H1 (cell line): ENCODE data around the gene RNF214. TPM values are rescaled to one million over a fixed set of nuclear protein-coding genes. Genes with fewer than 3 reads are reported as not detected.

Experiments used
- CTCF ChIA-PET: fragments of 300-600 bp; sonication (Branson Sonifier 250); formaldehyde crosslinking; loops from one replicate; lab custom pipeline; 2021; ENCODE audit not compliant: partially characterized antibody; lab: Charles Lee
- POLR2A ChIA-PET: fragments of 300-600 bp; sonication (Branson Sonifier 250); formaldehyde crosslinking; loops from one replicate; lab custom pipeline; 2021; ENCODE audit warnings: inconsistent platforms; ENCODE audit not compliant: partially characterized antibody; lab: Charles Lee
- DNase-seq, 2 experiments: peaks; one replicate each; pipeline versions ENCODE4 v3.0.0 to v3.0.0-alpha.2; 2010 to 2022; ENCODE audit warnings: low spot score in 2 of 2, low read depth in 1 of 2, mixed read lengths in 1 of 2
- FAIRE-seq: peaks from 2 replicates; lab custom pipeline; 2011; peaks lifted over from hg19 to GRCh38; lab: Jason Lieb, UNC
- H2AFZ ChIP-seq: 2 replicates; pipeline ENCODE4 v1.8.1; 2012; ENCODE audit warnings: low read length, inconsistent platforms
- H2AK5ac ChIP-seq: 2 replicates; pipeline ENCODE4 v1.6.1; 2013; ENCODE audit warnings: low read depth, low read length
- H2BK120ac ChIP-seq: replicated peaks from 2 replicates; pipeline ENCODE3; 2013; ENCODE audit warnings: low read depth, low read length, inconsistent platforms
- H2BK12ac ChIP-seq: 2 replicates; pipeline ENCODE4 v1.6.1; 2013; ENCODE audit warnings: low read depth, low read length
- H2BK15ac ChIP-seq: 2 replicates; pipeline ENCODE4 v1.6.1; 2013; ENCODE audit warnings: low read length
- H2BK20ac ChIP-seq: 2 replicates; pipeline ENCODE4 v1.6.1; 2013; ENCODE audit warnings: low read length
- H2BK5ac ChIP-seq: 2 replicates; pipeline ENCODE4 v1.6.1; 2013; ENCODE audit warnings: low read depth, low read length
- H3K14ac ChIP-seq: 2 replicates; pipeline ENCODE4 v1.6.1; 2013; ENCODE audit warnings: inconsistent platforms; ENCODE audit not compliant: insufficient read length
- H3K18ac ChIP-seq: 2 replicates; pipeline ENCODE4 v1.6.1; 2013; ENCODE audit warnings: low read length; ENCODE audit errors: extremely low read depth
- H3K23ac ChIP-seq: 2 replicates; pipeline ENCODE4 v1.6.1; 2013; ENCODE audit warnings: inconsistent platforms; ENCODE audit not compliant: insufficient read length
- H3K23me2 ChIP-seq: 2 replicates; pipeline ENCODE4 v1.6.1; 2013; ENCODE audit warnings: low read depth, low read length
- H3K27ac ChIP-seq: 2 replicates; pipeline ENCODE4 v1.6.1; 2011; ENCODE audit warnings: low read depth, low read length, inconsistent platforms
- H3K27me3 ChIP-seq, 4 experiments: replicated peaks in 1 of 4; 1 replicate in 1 of 4; 2 replicates in 3 of 4; pipeline versions ENCODE4 v1.6.1 to v1.8.1; 2011 to 2013; ENCODE audit warnings: low read length in 3 of 4, mild to moderate bottlenecking in 3 of 4, inconsistent platforms in 2 of 4, mixed read lengths in 2 of 4, moderate library complexity in 1 of 4; ENCODE audit not compliant: control insufficient read depth in 3 of 4, insufficient read depth in 3 of 4; ENCODE audit errors: extremely low read depth in 1 of 4
- H3K36me3 ChIP-seq, 4 experiments: 2 replicates each; pipeline versions ENCODE4 v1.6.1 to v1.8.1; 2011 to 2013; ENCODE audit warnings: mild to moderate bottlenecking in 4 of 4, low read length in 3 of 4, moderate library complexity in 2 of 4, control low read depth in 1 of 4, inconsistent platforms in 1 of 4; ENCODE audit not compliant: insufficient read depth in 4 of 4, control insufficient read depth in 2 of 4
- H3K4ac ChIP-seq: replicated peaks from 2 replicates; pipeline ENCODE3; 2013; ENCODE audit warnings: low read length, low read depth, mixed read lengths, inconsistent platforms; ENCODE audit not compliant: insufficient read length
- H3K4me1 ChIP-seq, 4 experiments: replicated peaks in 1 of 4; 1 replicate in 1 of 4; 2 replicates in 3 of 4; pipeline versions ENCODE4 v1.6.1 to v1.8.1; 2011 to 2013; ENCODE audit warnings: low read length in 3 of 4, inconsistent platforms in 2 of 4, mixed read lengths in 1 of 4; ENCODE audit not compliant: insufficient read depth in 4 of 4, control insufficient read depth in 3 of 4
- H3K4me2 ChIP-seq, 2 experiments: 2 replicates each; pipeline versions ENCODE4 v1.6.1 to v1.8.1; 2011 to 2013; ENCODE audit warnings: low read depth in 2 of 2, low read length in 2 of 2, control low read depth in 1 of 2, inconsistent platforms in 1 of 2, mild to moderate bottlenecking in 1 of 2; ENCODE audit not compliant: insufficient read depth in 1 of 2
- H3K4me3 ChIP-seq, 4 experiments: fragments of 200-600, 300-600 bp in 1 of 4; sonication (generic), shearing (Covaris generic), sonication (Bioruptor Twin) in 1 of 4; 2 replicates each; pipeline versions ENCODE4 v1.5.1 to v1.8.1; 2011 to 2016; ENCODE audit warnings: low read length in 4 of 4, low read depth in 3 of 4, control low read depth in 2 of 4, inconsistent platforms in 2 of 4, mild to moderate bottlenecking in 2 of 4, mixed read lengths in 1 of 4, moderate library complexity in 1 of 4; ENCODE audit not compliant: insufficient read depth in 2 of 4; ENCODE audit errors: extremely low read depth in 1 of 4
- H3K56ac ChIP-seq: replicated peaks from 2 replicates; pipeline ENCODE3; 2013; ENCODE audit warnings: low read depth, mild to moderate bottlenecking, mixed read lengths, low read length, inconsistent platforms; ENCODE audit not compliant: insufficient read length
- H3K79me1 ChIP-seq: 2 replicates; pipeline ENCODE4 v1.6.1; 2013; ENCODE audit warnings: low read depth, low read length, control low read depth
- H3K79me2 ChIP-seq, 2 experiments: 2 replicates each; pipeline versions ENCODE4 v1.6.1 to v1.8.1; 2012 to 2013; ENCODE audit warnings: low read length in 2 of 2, mild to moderate bottlenecking in 2 of 2, inconsistent platforms in 1 of 2; ENCODE audit not compliant: insufficient read depth in 2 of 2, control insufficient read depth in 1 of 2
- H3K9ac ChIP-seq, 4 experiments: replicated peaks in 1 of 4; 1 replicate in 1 of 4; 2 replicates in 3 of 4; pipeline versions ENCODE4 v1.6.1 to v1.8.1; 2011 to 2013; ENCODE audit warnings: low read depth in 3 of 4, low read length in 3 of 4, control low read depth in 2 of 4, mild to moderate bottlenecking in 2 of 4, moderate library complexity in 2 of 4, inconsistent platforms in 1 of 4; ENCODE audit errors: extremely low read depth in 1 of 4
- H3K9me3 ChIP-seq, 2 experiments: 2 replicates each; pipeline versions ENCODE4 v1.6.1 to v1.8.1; 2012 to 2013; ENCODE audit warnings: mild to moderate bottlenecking in 2 of 2, moderate library complexity in 2 of 2, control low read depth in 1 of 2, inconsistent platforms in 1 of 2, low read depth in 1 of 2, low read length in 1 of 2, mixed read lengths in 1 of 2; ENCODE audit not compliant: insufficient read depth in 2 of 2
- H4K20me1 ChIP-seq, 2 experiments: replicated peaks in 1 of 2; 2 replicates each; pipeline versions ENCODE3 to v1.8.1; 2011 to 2013; ENCODE audit warnings: inconsistent platforms in 2 of 2, low read length in 2 of 2, mild to moderate bottlenecking in 1 of 2; ENCODE audit not compliant: insufficient read depth in 2 of 2, control insufficient read depth in 1 of 2
- H4K5ac ChIP-seq: 2 replicates; pipeline ENCODE4 v1.6.1; 2013; ENCODE audit warnings: low read length, low read depth, mixed read lengths, inconsistent platforms; ENCODE audit not compliant: insufficient read length
- H4K8ac ChIP-seq: 2 replicates; pipeline ENCODE4 v1.8.0; 2013; ENCODE audit warnings: mild to moderate bottlenecking, moderate library complexity, low read length, inconsistent platforms; ENCODE audit not compliant: insufficient read depth; ENCODE audit errors: extremely low read depth
- H4K91ac ChIP-seq: replicated peaks from 2 replicates; pipeline ENCODE3; 2013; ENCODE audit warnings: low read length, mixed read lengths, inconsistent platforms; ENCODE audit not compliant: insufficient read length
- ATF3 ChIP-seq: IDR thresholded peaks from 2 replicates; pipeline ENCODE4 v1.6.1; 2011; ENCODE audit warnings: low read depth, mild to moderate bottlenecking, low read length; ENCODE audit not compliant: insufficient read depth
- CBX8 ChIP-seq: fragments of 300-800, 300-1000 bp; sonication (generic); IDR thresholded peaks from 2 replicates; pipeline ENCODE4 v1.7.1; 2016; ENCODE audit warnings: low read depth, low read length, borderline replicate concordance
- EGR1 ChIP-seq: IDR thresholded peaks from 2 replicates; pipeline ENCODE4 v1.6.1; 2011; ENCODE audit warnings: low read depth, low read length, borderline replicate concordance
- HDAC2 ChIP-seq, 2 experiments: fragments of 300-600 bp in 1 of 2; sonication (generic) in 1 of 2; IDR thresholded peaks; 2 replicates each; pipeline ENCODE4 v1.6.1; 2011 to 2012; ENCODE audit warnings: low read depth in 2 of 2, low read length in 2 of 2, mild to moderate bottlenecking in 2 of 2, moderate library complexity in 2 of 2, borderline replicate concordance in 1 of 2, inconsistent platforms in 1 of 2
- JUND ChIP-seq: IDR thresholded peaks from 2 replicates; pipeline ENCODE4 v1.6.1; 2011; ENCODE audit warnings: mild to moderate bottlenecking, improper control_type of control experiment, low read length
- POLR2AphosphoS5 ChIP-seq: IDR thresholded peaks from 2 replicates; pipeline ENCODE4 v1.6.1; 2011; ENCODE audit warnings: low read depth, low read length
- SP1 ChIP-seq: IDR thresholded peaks from 2 replicates; pipeline ENCODE4 v1.6.1; 2011; ENCODE audit warnings: low read depth, low read length
- SUZ12 ChIP-seq: fragments of 200-600 bp; sonication (generic); IDR thresholded peaks from 2 replicates; pipeline ENCODE4 v1.6.1; 2012; ENCODE audit warnings: mild to moderate bottlenecking, inconsistent platforms, low read length, moderate library complexity, mixed read lengths
- TEAD4 ChIP-seq: IDR thresholded peaks from 2 replicates; pipeline ENCODE4 v1.6.1; 2012; ENCODE audit warnings: low read depth, low read length, inconsistent platforms, mixed read lengths
- USF2 ChIP-seq: IDR thresholded peaks from 2 replicates; pipeline ENCODE4 v1.6.1; 2011; ENCODE audit warnings: low read length, improper control_type of control experiment
- WGBS, 2 experiments: shearing (Covaris generic) in 1 of 2; methylation state at CpG; one replicate each; pipeline versions ENCODE4 v1.1.6 to v1.1.7; 2013 to 2015; ENCODE audit warnings: low lambda C conversion rate in 2 of 2, mixed read lengths in 2 of 2, inconsistent platforms in 1 of 2, low coverage in 1 of 2, missing lambda C conversion rate in 1 of 2; ENCODE audit not compliant: insufficient replicate concordance in 2 of 2, insufficient coverage in 1 of 2, insufficient read length in 1 of 2; ENCODE audit errors: extremely low coverage in 1 of 2, missing lambda C conversion rate in 1 of 2; 5-methylcytosine and 5-hydroxymethylcytosine counted together
- polyA plus RNA-seq, 7 experiments: library from polyadenylated mRNA; depleted of rRNA in 3 of 7; stranded (reverse) in 5 of 7; unstranded in 2 of 7; fragments of >200 nt in 5 of 7; fragments of 200-250 nt in 2 of 7; gene quantifications; 1 replicate in 5 of 7; 2 replicates in 1 of 7; 4 replicates in 1 of 7; pipeline versions ENCODE4 v1.2.1 to v1.2.3, GENCODE V29; 2011 to 2013; ENCODE audit warnings: missing spikeins in 2 of 7, mixed read lengths in 2 of 7
- total RNA-seq: library from RNA; stranded (reverse); fragmentation: NEBNext Ultra II Directional; extraction: Animal tissue kit (Norgen Biotek cat#: 25700); gene quantifications from 2 replicates; pipeline ENCODE4 v1.2.1, GENCODE V29; 2021

Gene RNF214
- total and polyA plus RNA-seq, 2 of the 8 experiments (the other 6 are each of a cell fraction or from before 2014, with no cell fraction given): 34.9 to 35.6 TPM

GRCh38 chr11:117228091-117228490 is 4.4 kb upstream of the RNF214 start:
- 95% methylated on average over 11 of the region's 11 CpGs; no CpG with 5 or more reads in 1 of the 2 experiments for WGBS, 2 experiments

More at GRCh38 chr11:117228091-117228490, 4.4 kb upstream of the RNF214 start:
- ChIA-PET CTCF (interaction anchor here (0.5 to 25.0 kb wide), 8 partner anchors 11 to 390 kb away, joined by 3 to 449 read pairs (median 23); partner anchors contain the start of genes SIDT2 and TAGLN), POLR2A (interaction anchor here (0.9 to 6.0 kb wide), 4 partner anchors 10 to 48 kb away, joined by 3 to 53 read pairs (median 5); partner anchors contain the start of gene SIDT2)
- no peak overlapping the region for H3K27ac ChIP-seq
- TF ChIP-seq TEAD4 (no peak), CBX8 (no peak), USF2 (no peak), SP1 (no peak), SUZ12 (no peak), HDAC2 (IDR thresholded peaks at IDR 0.05; ENCODE audit: borderline replicate concordance in 1 of 2, low read depth in 2 of 2, low read length in 2 of 2) (no peak), ATF3 (no peak), POLR2AphosphoS5 (no peak), EGR1 (no peak), JUND (no peak)
- H3K9me3 ChIP-seq: no peaks in the 10 kb centered on the region
- H2BK12ac ChIP-seq: no peak overlapping the region
- H3K4ac ChIP-seq: no peak overlapping the region
- H3K23ac ChIP-seq: no peak overlapping the region
- peaks cover 0 to 20% of the 10 kb centered on the region in 2 experiments; a peak in 2 of 4 replicates for H3K79me2 ChIP-seq
- H3K4me1 ChIP-seq: peaks cover 0 to 7% (median under 1%) of the 10 kb centered on the region in 4 experiments; a peak in 3 of 7 replicates
- H3K18ac ChIP-seq: no peak overlapping the region
- H2BK5ac ChIP-seq: no peak overlapping the region
- H4K20me1 ChIP-seq: peaks cover 1 to 2% of the 10 kb centered on the region in 2 experiments
- FAIRE-seq: no peak
- no peak overlapping the region for H4K5ac ChIP-seq
- no peak overlapping the region for H3K4me3 ChIP-seq
- peaks cover 7 to 23% (median 15%) of the 10 kb centered on the region in 4 experiments; a peak in 6 of 8 replicates for H3K36me3 ChIP-seq
- no peak overlapping the region for H2BK120ac ChIP-seq
- no peak overlapping the region for H2BK15ac ChIP-seq
- H3K27me3 ChIP-seq: no peaks in the 10 kb centered on the region
- H2AK5ac ChIP-seq: no peak overlapping the region
- no peak overlapping the region for H3K14ac ChIP-seq
- no peak overlapping the region for H2AFZ ChIP-seq
- no peak overlapping the region for H3K56ac ChIP-seq
- H3K79me1 ChIP-seq: peaks cover 7% of the 10 kb centered on the region; the same call in 1 of the 2 replicates
- H3K4me2 ChIP-seq: no peak overlapping the region
- peaks cover 7% of the 10 kb centered on the region for H3K23me2 ChIP-seq
- no peak overlapping the region for H2BK20ac ChIP-seq
- H4K91ac ChIP-seq: no peak overlapping the region
- no peak overlapping the region for H4K8ac ChIP-seq
- H3K9ac ChIP-seq: no peak overlapping the region
- DNase-seq: no peak
